ENCODE data around the gene DUSP9. TPM values are rescaled to one million over a fixed set of nuclear protein-coding genes. Genes with fewer than 3 reads are reported as not detected.

Gene DUSP9
- polyA plus RNA-seq, 12 donors: 0.22 to 0.89 (median 0.33) TPM; not detected in 2

GRCh38 chrX:153621949-153622598, 24.9 kb upstream of the DUSP9 start:
- no peak for DNase-seq

DNA sequence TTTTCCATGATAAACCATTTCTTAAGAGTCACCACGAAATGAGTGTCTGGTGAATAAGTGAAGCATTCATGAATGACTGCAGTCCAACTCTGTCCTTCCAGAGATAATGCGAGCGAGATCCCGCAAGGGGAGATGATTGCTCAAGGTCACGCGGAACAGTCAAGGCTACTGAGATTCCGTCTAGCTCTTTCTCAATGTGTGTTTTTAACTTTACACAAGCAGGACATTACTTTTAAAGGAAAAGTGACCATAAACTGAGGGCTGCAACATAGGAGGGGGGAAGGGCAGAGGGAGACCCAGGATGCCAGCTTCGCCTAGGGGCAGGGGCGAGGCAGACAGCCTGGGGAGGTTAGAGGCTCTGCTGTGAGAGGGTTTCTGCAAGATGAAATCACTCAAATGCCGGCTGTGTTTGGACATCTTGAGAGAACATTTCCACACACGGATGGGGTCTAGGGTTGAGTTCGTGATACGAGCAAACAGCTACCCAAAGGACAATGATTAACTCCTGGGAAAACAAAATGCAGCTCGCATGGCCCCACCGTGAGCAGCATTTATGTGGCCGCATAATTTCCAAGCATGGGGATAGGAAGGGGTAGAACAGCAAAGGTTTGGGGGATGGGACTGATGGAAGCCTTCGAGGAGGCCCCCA, 24.2 kb upstream of the DUSP9 start:
- no peak for DNase-seq

DNA sequence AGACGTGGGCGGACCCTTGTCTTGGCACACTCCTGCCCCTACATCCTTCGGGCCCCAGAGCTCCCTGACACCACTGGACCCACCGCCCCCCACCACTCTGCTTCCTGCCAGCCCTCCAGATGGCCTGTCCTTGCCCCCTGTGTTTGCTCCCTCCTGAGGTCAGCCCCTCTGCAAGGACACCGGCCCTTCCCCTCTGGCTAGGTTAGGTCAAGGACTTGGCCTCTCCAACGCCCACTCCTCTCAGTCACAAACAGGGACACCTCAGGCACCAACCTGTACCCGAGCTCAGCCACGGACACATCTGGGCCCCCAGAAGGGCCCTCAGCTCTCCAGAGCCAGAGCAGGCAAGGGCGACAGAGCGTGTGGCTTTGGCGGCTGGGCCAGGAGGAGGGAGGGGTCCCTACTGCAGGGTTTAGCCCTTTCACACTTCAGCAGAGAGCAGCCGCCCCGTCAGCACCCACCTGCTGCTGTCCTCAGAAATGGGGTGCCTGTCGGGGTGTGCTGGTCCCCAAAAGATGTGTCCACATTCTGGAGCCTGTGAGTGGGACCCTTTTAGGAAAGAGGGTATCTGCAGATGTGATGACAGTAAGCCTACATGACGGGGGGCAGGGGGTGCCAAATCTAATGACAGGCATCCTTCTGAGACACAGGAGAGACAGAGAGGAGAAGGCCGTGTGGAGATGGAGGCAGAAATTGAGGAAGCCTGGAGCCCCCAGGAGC, 23.5 kb upstream of the DUSP9 start:
- no peak for DNase-seq

DNA sequence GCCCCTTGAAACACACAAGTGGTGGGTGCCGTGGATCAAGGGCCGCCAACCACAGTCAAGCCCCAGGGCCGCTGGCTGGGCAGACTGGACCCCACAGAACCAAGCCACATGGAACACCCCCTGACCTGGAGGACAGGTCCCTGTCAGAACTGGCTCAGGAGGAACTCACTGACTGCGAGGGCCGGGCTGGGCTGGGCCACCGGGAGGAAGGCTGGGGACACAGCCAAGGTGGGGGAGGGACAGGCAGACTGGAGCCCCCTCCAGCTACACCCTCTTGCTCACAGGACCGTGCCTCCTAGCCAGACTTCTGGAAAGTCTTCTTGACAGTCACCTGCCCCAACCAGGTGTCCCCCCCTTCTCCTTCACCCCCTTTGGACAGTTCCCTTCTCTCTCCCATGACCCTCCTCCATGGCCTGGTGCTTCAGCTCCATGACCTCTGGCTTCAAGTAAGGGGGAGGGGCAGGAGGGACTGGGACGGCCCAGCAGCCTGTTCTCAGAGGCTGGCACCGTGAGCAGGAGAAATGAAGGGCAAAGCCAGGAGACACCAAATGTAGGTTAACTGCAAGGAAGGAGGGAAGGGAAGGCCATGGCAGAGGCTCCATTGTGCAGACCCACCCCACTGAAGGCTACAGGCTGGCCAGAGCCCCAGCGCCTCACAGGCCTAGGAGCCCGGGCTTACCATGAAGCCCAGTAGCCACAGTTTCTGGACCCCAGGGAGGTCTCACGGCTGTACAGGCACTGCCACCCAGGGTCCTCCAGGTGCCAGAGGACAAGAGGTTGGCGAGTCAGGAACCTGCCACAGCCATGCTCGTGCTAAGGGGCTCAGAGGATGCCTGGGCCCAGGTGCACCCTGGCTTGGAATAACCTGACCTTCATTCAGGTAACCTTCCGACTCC, 22.6 kb upstream of the DUSP9 start:
- no peak for DNase-seq

DNA sequence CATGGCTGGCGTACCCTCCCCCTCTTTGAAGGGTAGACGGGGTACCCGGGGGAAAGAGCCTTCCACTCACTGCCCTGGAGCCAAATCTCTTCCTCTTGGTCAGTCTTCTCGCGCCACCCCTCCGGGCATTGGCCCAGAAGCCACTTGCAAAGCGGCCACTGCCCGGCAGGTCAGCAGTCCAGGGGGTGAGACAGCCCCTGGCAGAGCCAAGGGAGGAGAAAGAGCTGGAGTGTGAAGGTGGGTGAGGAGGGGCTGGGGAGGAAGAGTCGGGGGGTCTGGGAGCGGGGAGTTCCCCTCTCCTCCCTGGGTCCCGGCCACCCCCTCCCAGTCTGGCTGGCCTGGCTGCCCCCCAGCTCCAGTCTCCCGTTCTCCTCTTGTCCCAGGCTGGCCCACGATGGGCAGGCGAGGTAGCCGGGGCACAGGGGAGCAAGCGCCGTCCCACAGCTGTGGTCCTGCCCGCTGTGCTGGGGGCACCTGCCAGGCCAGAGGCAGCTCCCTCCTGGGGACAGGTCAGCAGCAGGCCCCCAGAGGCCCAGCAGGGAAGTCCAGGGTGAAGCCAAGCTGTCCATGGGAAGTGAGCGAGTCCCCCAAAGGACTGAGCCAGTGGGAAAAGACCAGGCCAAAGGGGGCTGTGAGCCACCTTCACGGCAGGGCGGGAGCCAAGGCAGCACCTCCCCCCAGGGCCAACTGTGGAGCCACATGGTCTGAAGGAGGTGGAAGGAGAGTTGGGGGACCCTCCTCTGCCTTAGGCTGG, 21.6 kb upstream of the DUSP9 start:
- no peak for DNase-seq

DNA sequence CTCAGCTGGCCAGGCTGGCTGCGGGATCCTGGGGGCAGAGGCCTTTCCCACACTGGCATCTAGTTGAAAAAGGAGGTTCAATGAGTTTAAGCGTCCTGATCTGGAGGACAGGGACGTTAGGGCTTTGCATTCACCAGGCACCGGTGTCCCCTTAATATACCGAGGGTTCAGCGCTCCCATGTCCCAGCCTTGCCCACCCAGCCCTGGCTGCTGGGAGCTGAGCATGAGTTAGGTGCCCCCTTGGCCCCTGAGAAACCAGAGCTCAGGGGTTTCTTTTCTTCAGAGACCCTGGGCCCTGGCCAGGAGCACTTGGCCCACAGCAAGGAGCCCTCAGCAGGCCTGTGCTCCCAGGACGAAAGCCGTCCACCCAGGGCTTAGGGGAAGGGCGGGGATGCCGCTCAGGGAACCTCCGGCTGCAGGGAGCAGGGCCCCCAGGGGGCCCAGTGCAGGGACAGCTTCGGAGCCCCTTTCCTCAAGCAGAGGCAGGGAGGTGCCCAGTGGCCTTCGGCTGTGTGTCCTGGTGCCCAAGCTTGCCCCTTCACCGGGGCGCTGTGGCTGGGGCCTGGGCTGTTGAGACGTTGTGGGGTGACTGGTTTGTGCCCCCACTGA, 20.9 kb upstream of the DUSP9 start:
- DNase-seq: no peak

DNA sequence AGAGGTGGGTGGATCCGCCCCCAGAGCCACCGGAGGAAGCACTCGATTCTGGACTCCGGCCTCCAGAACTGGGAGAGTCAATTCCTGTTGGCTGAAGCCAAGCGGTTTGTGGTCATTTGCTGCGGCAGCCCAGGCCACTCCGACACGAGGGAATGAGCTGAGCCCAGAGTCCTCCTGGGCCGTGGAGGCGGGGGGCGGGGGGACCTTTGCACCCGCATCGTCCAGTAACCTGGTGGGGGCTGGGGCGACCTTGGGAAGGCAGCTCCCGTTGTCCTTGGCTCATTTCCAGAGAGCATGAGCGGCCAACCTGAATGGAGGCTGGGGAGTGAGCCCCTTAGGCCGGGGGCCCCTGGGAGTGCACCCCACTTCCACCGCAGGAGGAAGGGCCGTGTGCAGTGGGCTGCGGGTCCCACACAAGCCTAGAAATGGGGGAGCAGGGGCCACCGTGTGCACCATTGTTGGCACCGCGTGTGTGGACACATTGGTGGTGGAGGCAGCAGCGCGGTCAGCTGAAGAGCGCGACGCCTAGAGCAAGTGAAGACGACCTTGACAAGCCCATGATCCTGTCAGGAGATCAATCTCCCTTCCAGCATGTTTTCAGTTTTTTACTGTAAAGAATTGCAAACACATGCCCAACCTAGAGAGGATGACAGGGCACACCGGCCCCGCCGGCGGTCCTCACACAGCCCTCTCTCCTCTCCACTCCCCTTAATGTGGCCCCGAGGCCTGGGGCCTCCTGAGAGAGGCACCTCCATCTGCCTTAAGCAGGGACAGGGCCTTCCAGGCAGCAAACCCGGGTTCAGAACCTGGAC, 19.9 kb upstream of the DUSP9 start:
- no peak for DNase-seq

DNA sequence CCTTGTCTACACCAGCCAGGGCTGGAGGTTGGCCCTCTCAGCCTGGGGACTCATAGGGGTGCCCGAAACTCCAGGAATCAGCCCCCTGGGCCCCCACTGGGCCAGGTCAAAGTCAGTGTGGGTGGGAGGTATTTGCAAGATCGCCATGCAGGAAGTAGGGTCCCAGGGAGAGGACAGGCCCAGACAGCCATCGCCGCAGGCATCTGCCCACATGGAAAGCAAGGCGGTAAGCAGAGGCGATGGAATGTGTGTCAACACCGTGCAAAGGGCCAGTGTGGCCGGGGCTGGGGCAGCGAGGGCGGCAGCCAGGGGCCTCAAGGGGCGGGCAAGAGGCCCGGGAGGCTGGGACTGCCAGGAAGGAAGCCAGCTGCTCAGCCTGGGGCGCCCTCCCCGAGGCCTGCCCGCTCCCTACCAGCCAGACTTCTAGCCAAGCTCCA, 19.3 kb upstream of the DUSP9 start:
- DNase-seq: no peak

- DNase-seq: no peak
Measured at GRCh38 chrX:153628129-153628528, 18.9 kb upstream of the DUSP9 start.

- DNase-seq: no peak
Measured at GRCh38 chrX:153628665-153629064, 18.3 kb upstream of the DUSP9 start.

DNA sequence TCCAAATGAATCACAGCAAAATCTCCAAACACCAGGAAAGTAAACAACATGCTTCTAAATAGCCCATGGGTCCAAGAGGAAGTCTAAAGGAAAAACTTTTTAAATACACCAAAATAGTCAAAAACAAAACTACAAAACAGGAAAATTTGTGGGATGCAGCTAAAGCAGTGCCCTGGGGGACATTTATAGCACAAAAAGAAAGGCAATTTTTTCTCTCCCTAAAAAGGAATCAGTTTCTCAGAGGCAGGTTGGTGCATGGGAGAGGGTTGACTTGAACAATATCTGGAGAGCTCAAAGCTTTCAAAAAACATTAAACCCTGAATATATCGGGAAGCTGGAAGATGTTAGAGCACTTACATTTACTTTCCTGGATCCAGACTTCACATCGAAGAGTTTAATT, 15.7 kb upstream of the DUSP9 start:
- DNase-seq: no peak

- DNase-seq: no peak
Measured at GRCh38 chrX:153631907-153632594, 15.0 kb upstream of the DUSP9 start.

DNA sequence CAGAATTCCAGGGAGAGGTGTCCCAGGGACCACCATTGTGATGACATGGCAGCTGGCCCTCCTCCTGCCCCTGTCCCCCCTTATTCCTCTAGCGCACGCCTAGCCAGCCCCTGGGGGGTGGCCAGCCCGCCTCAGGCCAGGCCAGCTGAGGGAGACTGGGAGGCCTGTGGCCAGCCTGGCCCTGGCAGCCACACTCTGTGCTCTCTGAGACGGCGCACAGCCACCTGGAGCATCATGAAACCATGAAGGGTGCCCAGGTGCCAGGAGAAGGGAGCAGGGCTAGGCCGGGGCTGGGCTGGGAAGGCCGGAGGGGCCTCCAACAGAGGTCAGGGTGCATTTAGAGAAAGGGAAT, 14.4 kb upstream of the DUSP9 start:
- no peak for DNase-seq

GRCh38 chrX:153633048-153633447, 14.0 kb upstream of the DUSP9 start:
- no peak for DNase-seq

GRCh38 chrX:153633607-153634180, 13.3 kb upstream of the DUSP9 start:
- no peak for DNase-seq

GRCh38 chrX:153634236-153634635, 12.8 kb upstream of the DUSP9 start:
- DNase-seq: no peak

DNA sequence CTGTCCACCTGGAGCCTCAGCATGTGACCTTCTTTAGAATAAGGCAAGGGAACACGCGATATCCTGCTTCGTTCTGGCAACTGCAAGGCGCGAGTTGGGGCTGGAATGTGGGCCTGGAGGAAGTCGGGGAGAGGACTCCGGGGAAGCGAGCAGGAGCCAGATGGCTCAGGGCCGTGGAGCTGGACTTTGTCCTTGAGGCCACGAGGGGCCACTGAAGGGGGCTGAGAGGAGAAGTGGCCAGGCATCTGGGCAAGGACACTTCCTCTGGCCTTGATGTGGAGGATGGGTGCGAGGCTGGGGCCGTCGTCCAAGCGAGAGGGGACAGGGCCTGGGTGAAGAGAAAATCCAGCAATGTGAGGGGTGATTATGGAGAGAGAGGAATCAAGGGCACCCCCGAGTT, 12.2 kb upstream of the DUSP9 start:
- DNase-seq: peak; percentile 48

- DNase-seq: no peak
Measured at GRCh38 chrX:153635388-153635787, 11.6 kb upstream of the DUSP9 start.
